ENCODE results near the gene ARRB1.

ARRB1 gene

GRCh38 chr11:75244052-75244814 lies 107.2 kb downstream of the ARRB1 start:
- no peak for DNase-seq

- DNase-seq = no peak
Observed at GRCh38 chr11:75242722-75243600, 108.5 kb downstream of the ARRB1 start.

- DNase-seq = no peak
Observed at GRCh38 chr11:75241906-75242644, 109.4 kb downstream of the ARRB1 start.

DNA sequence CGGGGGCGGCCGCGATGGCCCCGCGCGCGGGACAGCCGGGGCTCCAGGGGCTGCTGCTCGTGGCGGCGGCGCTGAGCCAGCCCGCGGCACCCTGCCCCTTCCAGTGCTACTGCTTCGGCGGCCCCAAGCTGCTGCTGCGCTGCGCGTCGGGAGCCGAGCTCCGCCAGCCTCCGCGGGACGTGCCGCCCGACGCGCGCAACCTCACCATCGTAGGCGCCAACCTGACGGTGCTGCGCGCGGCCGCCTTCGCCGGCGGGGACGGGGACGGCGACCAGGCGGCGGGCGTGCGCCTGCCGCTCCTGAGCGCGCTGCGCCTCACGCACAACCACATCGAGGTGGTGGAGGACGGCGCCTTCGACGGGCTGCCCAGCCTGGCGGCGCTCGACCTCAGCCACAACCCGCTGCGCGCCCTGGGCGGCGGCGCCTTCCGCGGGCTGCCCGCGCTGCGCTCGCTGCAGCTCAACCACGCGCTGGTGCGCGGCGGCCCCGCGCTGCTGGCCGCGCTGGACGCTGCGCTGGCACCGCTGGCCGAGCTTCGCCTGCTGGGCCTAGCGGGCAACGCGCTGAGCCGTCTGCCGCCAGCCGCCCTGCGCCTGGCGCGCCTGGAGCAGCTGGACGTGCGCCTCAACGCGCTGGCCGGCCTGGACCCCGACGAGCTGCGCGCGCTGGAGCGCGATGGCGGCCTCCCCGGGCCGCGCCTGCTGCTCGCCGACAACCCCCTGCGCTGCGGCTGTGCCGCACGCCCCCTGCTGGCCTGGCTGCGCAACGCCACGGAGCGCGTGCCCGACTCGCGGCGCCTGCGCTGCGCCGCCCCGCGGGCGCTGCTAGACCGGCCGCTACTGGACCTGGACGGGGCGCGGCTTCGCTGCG lies 110.2 kb downstream of the ARRB1 start:
- DNase-seq = peak; percentile 84

GRCh38 chr11:75240311-75241035 lies 111.0 kb downstream of the ARRB1 start, which contains the start of gene TPBGL:
Gene TPBGL, plus strand, starts transcription at chr11:75240774. Its CDS starts 276 bp downstream, at chr11:75241050.
- DNase-seq = peak; percentile 34

DNA sequence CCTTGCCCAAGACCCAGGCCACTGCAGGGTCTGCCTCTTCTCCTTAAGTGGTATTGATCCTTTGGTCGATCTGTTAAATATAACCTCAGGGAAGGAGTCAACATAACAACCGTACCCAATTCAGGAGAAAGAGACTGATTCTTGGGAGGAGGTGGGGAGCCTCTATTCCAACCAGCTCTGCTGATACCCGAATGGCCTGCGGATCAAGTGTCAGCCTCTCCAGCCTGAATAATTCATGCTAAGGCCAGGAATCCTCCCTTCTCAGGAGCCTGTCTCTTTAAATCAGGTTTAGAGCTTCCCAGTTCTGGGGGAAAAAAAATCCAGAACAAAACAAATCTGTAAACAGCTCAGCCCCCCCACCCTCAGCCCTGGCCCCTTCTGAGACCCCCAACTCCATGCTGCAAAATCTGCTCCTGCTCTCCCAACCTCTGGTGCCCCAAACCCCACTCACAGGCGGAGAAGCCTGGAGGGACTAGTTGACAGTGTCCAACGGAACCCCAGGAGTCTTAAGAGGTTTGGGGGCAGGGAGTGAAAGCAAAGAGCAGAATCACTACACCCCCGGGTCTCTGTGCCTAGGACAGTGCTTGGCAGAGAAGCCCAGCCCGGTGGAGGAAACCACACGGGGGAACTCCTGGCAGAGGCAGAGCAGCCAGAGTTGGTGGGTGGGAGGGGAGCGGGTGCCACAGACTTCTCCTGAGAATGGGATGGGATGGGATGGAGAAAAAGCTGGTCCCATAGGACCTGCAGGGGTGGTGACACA lies 111.8 kb downstream of the ARRB1 start:
- DNase-seq = no peak

DNA sequence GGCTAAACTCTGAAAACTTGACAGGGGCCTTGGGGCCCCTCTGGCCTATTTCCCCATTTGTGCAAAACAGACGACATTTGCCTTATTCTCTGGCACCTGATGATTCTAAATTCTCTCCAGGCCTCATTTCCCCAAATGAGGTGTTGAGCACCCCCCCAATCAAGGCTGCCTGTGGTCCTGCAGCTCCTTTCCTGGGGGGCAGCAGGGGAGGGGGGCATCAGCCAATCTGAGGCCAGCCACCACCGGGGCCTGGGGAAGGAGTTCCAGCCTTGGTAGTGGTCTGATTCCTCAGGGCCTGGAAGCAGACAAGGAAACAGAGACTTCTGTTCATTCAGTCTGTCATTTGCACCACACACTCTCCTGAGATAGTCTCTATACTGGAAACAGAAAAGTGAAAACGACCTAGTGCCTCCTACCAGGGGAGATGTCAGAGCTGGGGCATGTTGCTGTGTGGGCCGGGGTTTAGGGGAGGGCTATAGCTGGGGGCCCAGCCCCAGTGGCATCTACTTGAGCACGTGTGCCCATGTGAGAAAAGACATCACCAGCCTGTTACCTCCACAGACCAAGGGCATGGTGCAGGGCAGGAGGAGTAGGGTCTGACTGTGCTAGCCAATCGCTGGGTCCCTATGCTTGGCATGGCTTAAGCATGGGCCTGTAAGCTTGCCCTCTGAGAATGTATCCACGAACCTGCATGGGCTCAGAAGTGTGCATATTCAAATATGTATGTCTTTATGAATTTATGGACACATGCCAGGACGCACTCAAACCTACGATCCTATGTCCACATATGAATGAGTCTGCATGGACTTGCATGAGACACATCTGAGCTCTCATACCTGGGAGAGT lies 112.6 kb downstream of the ARRB1 start:
- no peak for DNase-seq

- DNase-seq = no peak
Observed at GRCh38 chr11:75237050-75237449, 114.4 kb downstream of the ARRB1 start.

GRCh38 chr11:75236062-75236461 lies 115.4 kb downstream of the ARRB1 start:
- DNase-seq = no peak

DNA sequence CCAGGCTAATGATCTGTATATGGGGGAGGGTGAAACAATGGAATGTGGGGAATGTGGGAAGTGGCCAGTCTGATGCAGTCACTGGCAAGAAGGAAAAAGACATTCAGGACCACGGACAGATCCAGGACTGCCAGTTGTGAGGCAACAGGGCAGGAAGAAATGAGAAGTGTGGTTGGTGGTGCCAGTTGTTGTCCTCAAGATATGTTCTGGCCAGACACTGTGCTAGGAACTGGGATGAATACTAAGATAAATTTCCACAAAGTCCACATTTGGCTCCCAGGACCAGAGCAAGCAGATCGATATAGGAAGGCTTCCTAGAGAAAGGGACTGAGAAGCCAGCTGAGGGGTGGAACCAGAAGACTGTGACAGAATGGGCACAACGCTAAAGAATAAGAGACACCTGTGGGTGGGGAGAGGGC lies 117.7 kb downstream of the ARRB1 start:
- no peak for DNase-seq

- DNase-seq = no peak
Observed at GRCh38 chr11:75230621-75231020, 120.8 kb downstream of the ARRB1 start.

DNA sequence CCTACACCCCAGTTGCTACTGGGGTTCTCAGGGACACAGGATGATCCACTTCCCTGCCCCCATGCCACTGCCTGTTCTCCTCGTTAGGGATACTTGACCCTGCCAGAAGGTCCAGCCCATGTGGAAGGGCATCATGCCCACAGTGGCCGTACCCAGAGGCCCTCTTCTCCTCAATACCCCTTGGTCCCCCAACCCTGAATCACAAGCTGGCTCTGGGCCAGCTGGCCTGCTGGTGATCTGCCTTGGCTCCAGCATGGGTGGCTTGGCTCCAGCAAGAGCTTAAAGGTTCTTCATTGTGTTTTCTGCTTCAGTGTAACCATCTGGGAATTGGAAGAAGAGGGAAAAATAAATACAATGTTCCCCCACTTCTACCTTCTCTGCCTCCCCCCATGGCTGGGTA lies 122.0 kb downstream of the ARRB1 start:
- DNase-seq = no peak

DNA sequence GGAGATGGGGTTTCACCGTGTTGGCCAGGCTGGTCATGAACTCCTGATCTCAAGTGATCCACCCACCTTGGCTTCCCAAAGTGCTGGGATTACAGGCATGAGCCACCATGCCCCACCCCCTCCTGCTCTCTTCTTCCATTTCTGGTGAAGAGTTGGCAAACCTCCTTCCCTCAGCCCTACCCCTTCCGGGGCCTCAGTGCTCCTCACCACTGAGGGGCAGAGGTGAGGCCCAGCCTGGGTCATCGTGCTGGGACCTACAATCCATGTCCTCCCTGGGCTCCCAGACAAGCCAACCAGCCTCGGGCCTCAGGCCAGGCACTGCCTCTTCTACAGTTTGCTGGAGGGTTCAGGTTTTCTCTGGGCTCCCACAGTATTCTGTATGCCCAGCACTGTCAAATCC lies 125.7 kb downstream of the ARRB1 start:
- DNase-seq = no peak

DNA sequence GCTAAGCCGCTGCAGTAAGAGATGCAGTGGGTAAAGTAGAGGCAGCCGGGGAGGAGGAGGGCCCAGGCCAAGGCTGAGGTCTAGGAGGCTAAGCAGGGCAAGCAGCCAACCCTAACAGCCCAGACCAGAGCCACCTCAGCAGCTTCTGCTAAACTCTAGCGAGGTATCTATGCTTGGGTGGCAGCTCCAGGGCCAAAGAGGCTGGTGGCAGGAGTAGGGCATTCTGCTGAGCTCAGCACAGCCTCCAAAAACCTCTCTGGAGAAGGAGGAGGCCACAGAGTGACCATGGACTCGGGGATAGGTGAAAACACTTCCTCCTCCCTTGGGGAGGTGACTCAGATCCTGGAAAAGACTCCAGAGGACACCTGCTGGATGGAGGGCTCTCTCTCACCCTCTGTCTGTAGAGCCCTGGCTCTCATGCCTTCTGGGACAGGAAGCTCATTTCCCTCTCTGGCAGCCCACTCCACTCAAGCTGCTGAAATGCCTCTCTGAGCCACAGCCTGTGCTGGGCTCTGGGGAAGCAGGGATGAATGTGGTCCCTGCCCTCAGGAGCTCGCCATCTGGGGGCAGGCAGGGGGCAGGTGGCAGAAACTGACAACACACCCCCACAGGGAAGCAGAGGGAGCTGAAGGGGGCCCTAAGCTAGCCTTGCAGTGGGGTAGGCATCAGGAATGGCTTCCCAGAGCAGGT lies 127.4 kb downstream of the ARRB1 start:
- DNase-seq = no peak

DNA sequence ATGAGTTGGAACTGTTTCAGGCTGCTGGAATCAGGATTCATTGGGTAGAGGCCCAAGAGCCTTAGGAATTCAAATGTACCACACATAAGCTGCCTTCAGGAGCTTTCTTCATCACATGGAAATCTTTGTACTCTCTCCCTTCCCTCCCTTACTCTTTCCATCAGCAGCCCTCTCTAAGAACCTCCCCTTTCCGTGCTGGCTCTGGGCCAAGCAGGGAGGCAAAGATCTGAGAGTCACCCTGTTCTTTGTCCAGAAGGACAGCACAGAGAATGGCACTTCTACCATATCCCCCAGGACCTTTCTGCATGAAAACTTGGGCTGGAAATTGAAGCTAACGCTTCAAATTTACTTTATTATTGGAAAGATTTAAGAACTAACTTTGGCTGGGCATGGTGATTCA lies 131.6 kb downstream of the ARRB1 start:
- DNase-seq = no peak

DNA sequence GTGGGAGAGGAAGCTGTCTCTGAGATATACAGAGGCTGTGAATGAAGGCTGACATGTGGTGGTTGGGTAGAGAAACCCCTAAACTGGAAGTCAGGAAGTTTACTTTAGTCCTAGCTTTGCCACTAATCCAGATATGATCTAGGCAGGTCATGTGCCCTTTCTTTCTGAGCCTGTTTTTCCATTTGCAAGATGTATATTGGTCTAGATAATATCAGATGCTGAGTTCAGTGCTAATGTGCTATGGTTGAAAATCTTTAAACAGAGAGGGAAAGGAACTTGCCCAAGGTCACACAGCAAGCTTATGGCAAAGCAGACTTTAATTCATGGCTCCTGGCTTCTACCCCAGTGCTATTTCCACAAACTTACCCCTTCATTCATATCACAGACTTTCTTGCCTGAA lies 136.6 kb downstream of the ARRB1 start:
- no peak for DNase-seq

DNA sequence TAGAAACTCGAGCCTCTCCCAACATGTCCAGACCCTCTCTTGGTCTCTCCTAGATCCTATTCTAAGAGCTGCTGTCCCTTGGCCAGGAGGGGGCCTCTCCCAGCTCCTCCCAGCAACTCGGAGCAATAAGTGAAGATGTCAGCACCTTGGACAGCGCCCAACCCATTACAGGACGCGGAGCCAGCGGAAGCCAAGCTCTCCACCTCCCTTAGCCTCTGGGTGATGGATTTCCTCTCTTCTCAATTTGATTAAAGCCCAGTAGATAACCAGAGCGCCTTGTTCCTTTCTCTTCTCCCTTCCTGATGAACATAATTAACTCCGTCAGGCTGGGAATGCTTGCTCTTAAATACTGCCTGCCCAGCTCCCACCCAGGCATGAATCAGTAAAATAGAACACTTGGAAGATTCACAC lies 137.0 kb downstream of the ARRB1 start:
- DNase-seq = peak; percentile 22
